ENCODE results near the gene HHIPL1.

DNA sequence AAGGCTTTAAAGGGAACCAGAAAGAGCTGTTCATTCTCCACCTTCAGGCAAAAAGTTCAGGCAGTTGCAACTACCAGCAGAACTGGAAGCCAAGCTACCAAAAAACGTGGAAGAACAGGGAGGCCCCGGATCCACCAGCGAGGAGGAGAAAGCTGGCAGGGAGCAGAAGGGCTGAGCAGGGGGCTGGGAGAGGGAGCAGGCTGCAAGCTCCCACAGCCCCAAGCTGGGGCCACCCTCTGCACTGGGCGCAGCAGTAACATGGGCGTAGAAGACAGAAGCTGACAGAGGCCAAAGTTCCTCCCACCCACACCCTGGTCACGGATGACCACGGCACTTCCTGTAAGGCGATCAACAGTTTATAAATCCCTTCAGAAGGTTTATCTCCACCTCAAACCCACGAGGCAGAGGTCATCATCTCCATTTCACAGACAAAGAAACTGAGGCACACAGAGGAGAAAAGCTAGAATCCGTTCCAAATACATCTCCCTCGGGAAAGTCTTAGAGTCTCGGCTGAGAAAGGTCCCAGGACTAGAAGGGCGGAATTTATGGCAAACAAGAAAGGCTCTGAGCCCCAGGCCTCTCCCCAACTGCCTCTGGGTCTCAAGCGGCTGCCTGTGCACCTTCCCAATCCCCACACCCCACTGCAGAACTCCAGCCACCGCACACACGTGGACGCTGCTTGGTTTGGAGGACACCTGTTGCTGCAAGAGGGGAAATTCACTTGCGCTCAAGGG lies 42.7 kb upstream of the HHIPL1 start:
- no peak for TF ChIP-seq POLR2AphosphoS5 (IDR thresholded peaks at IDR 0.05; ENCODE audit: insufficient read depth in 1 of 2, low read depth in 1 of 2)
- TF ChIP-seq CTCF (IDR thresholded peaks at IDR 0.05): no peak
- TF ChIP-seq POLR2A (IDR thresholded peaks at IDR 0.05): no peak
